Osteocyte (in vitro differentiated cells): Measurements from ENCODE around the gene KIRREL2. TPM values are rescaled to one million over a fixed set of nuclear protein-coding genes. Genes with fewer than 3 reads are reported as not detected.

ENCODE experiments used
- DNase-seq: peaks from one replicate; pipeline ENCODE4 v3.0.0; 2021; ENCODE audit warnings: mixed read lengths; ENCODE audit not compliant: unreplicated experiment; ENCODE audit errors: extremely low spot score
- H3K27ac Mint-ChIP-seq: one replicate; pipeline ENCODE4 v1.8.0; 2021; ENCODE audit warnings: mild to moderate bottlenecking, mixed read lengths; ENCODE audit not compliant: unreplicated experiment
- H3K27me3 Mint-ChIP-seq: one replicate; pipeline ENCODE4 v1.8.0; 2021; ENCODE audit warnings: mixed read lengths; ENCODE audit not compliant: unreplicated experiment
- H3K36me3 Mint-ChIP-seq: one replicate; pipeline ENCODE4 v1.8.0; 2021; ENCODE audit warnings: mixed read lengths; ENCODE audit not compliant: unreplicated experiment
- H3K4me1 Mint-ChIP-seq: one replicate; pipeline ENCODE4 v1.8.0; 2021; ENCODE audit warnings: mixed read lengths; ENCODE audit not compliant: unreplicated experiment
- H3K4me3 Mint-ChIP-seq: one replicate; pipeline ENCODE4 v1.8.0; 2021; ENCODE audit warnings: mild to moderate bottlenecking, moderate library complexity, mixed read lengths; ENCODE audit not compliant: unreplicated experiment
- H3K9me3 Mint-ChIP-seq: one replicate; pipeline ENCODE4 v1.8.0; 2021; ENCODE audit warnings: mixed read lengths; ENCODE audit not compliant: unreplicated experiment
- CTCF ChIP-seq: fragments of 200-600 bp; sonication (generic); IDR thresholded peaks from 2 replicates; pipeline ENCODE4 v1.5.0; 2021; ENCODE audit warnings: antibody characterized with exemption, mild to moderate bottlenecking, moderate library complexity
- total RNA-seq: library from RNA; stranded (reverse); gene quantifications from 2 replicates; pipeline ENCODE4 v1.2.1, GENCODE V29; 2021

Gene KIRREL2
- total RNA-seq, 1 donor from 2014 or later: not detected

GRCh38 chr19:35813043-35813890 is 43.4 kb upstream of the KIRREL2 start:
- peaks cover 17% of the 10 kb centered on the region for H3K27me3 Mint-ChIP-seq

GRCh38 chr19:35816262-35816661 is 40.4 kb upstream of the KIRREL2 start:
- Mint-ChIP-seq H3K4me1 (no peaks in the 10 kb centered on the region), H3K36me3 (no peaks in the 10 kb centered on the region), H3K4me3 (no peak overlapping the region), H3K27me3 (peaks cover 17% of the 10 kb centered on the region), H3K27ac (no peak overlapping the region), H3K9me3 (no peaks in the 10 kb centered on the region)
- DNase-seq: no peak
- TF ChIP-seq CTCF: no peak

More at GRCh38 chr19:35813043-35813890, 43.4 kb upstream of the KIRREL2 start:
- no peak overlapping the region for H3K27ac Mint-ChIP-seq
- no peaks in the 10 kb centered on the region for H3K9me3 Mint-ChIP-seq
- no peak for TF ChIP-seq CTCF
- DNase-seq: no peak
- H3K4me1 Mint-ChIP-seq: no peaks in the 10 kb centered on the region
- H3K36me3 Mint-ChIP-seq: no peaks in the 10 kb centered on the region
- no peak overlapping the region for H3K4me3 Mint-ChIP-seq

GRCh38 chr19:35816846-35817245 is 39.9 kb upstream of the KIRREL2 start:
- Mint-ChIP-seq H3K9me3 (no peaks in the 10 kb centered on the region), H3K36me3 (no peaks in the 10 kb centered on the region), H3K27ac (no peak overlapping the region), H3K27me3 (peaks cover 17% of the 10 kb centered on the region), H3K4me3 (no peak overlapping the region), H3K4me1 (no peaks in the 10 kb centered on the region)
- no peak for DNase-seq
- TF ChIP-seq CTCF: no peak

GRCh38 chr19:35818445-35818844 is 38.3 kb upstream of the KIRREL2 start:
- TF ChIP-seq CTCF: no peak
- H3K9me3 Mint-ChIP-seq: no peaks in the 10 kb centered on the region
- H3K27ac Mint-ChIP-seq: no peak overlapping the region
- H3K27me3 Mint-ChIP-seq: peaks cover 19% of the 10 kb centered on the region
- DNase-seq: no peak
- H3K4me1 Mint-ChIP-seq: no peaks in the 10 kb centered on the region
- no peaks in the 10 kb centered on the region for H3K36me3 Mint-ChIP-seq
- no peak overlapping the region for H3K4me3 Mint-ChIP-seq

- Mint-ChIP-seq H3K27ac (no peak overlapping the region), H3K4me1 (no peaks in the 10 kb centered on the region), H3K4me3 (no peak overlapping the region), H3K36me3 (no peaks in the 10 kb centered on the region), H3K9me3 (no peaks in the 10 kb centered on the region), H3K27me3 (peaks cover 20% of the 10 kb centered on the region)
- no peak for TF ChIP-seq CTCF
- no peak for DNase-seq
Measured at GRCh38 chr19:35822579-35822978, 34.1 kb upstream of the KIRREL2 start.
